ENCODE data around the gene HNF1A. TPM values are rescaled to one million over a fixed set of nuclear protein-coding genes. Genes with fewer than 3 reads are reported as not detected.
"Not testable (repeated sequence)": the region's sequence is repeated elsewhere in the genome, so short reads cannot be mapped to it uniquely, and the experiment has no call there.

HNF1A gene
- total RNA-seq, result not detected

- no peak for DNase-seq (ENCODE audit: low spot score in 2 of 2)
- no peak for FAIRE-seq
Observed at GRCh38 chr12:120978296-120979219, at the start of gene HNF1A. TSS of gene HNF1A (plus strand) at chr12:120978543. CDS start at chr12:120978769, 226 bp downstream.

- no peak for FAIRE-seq
Observed at GRCh38 chr12:120928864-120929652, 49.3 kb upstream of the HNF1A start.

GRCh38 chr12:120930032-120930431 is 48.3 kb upstream of the HNF1A start:
- FAIRE-seq, result no peak
- no peak for DNase-seq (ENCODE audit: low spot score in 2 of 2)

More at GRCh38 chr12:120928864-120929652, 49.3 kb upstream of the HNF1A start:
- DNase-seq (ENCODE audit: low spot score in 2 of 2), result no peak

GRCh38 chr12:120932058-120932457 is 46.3 kb upstream of the HNF1A start:
- no peak for DNase-seq (ENCODE audit: low spot score in 2 of 2)
- no peak for FAIRE-seq

- DNase-seq (ENCODE audit: low spot score in 2 of 2), result no peak
- FAIRE-seq, result no peak
Observed at GRCh38 chr12:120932956-120933526, 45.3 kb upstream of the HNF1A start.

- DNase-seq (ENCODE audit: low spot score in 2 of 2) (no peak), FAIRE-seq (no peak)
Observed at GRCh38 chr12:120933786-120934185, 44.6 kb upstream of the HNF1A start.

GRCh38 chr12:120936197-120936596 is 42.1 kb upstream of the HNF1A start:
- DNase-seq (ENCODE audit: low spot score in 2 of 2) (no peak), FAIRE-seq (no peak)

GRCh38 chr12:120938496-120938895 is 39.8 kb upstream of the HNF1A start:
- DNase-seq (ENCODE audit: low spot score in 2 of 2), result no peak
- no peak for FAIRE-seq

- FAIRE-seq (no peak), DNase-seq (ENCODE audit: low spot score in 2 of 2) (no peak)
Observed at GRCh38 chr12:120939523-120939922, 38.8 kb upstream of the HNF1A start.

GRCh38 chr12:120940006-120940405 is 38.3 kb upstream of the HNF1A start:
- no peak for FAIRE-seq
- DNase-seq (ENCODE audit: low spot score in 2 of 2), result no peak

GRCh38 chr12:120940799-120941198 is 37.5 kb upstream of the HNF1A start:
- DNase-seq (ENCODE audit: low spot score in 2 of 2) (no peak), FAIRE-seq (no peak)

- FAIRE-seq, result no peak
- DNase-seq (ENCODE audit: low spot score in 2 of 2), result no peak
Observed at GRCh38 chr12:120941412-120941811, 36.9 kb upstream of the HNF1A start.

- DNase-seq (ENCODE audit: low spot score in 2 of 2) (no peak), FAIRE-seq (no peak)
Observed at GRCh38 chr12:120941846-120942405, 36.4 kb upstream of the HNF1A start.

- no peak for DNase-seq (ENCODE audit: low spot score in 2 of 2)
- no peak for FAIRE-seq
Observed at GRCh38 chr12:120943482-120943881, 34.9 kb upstream of the HNF1A start.

- FAIRE-seq, result no peak
- peak; percentile 24 to 32 for DNase-seq (ENCODE audit: low spot score in 2 of 2)
Observed at GRCh38 chr12:120944645-120945217, 33.6 kb upstream of the HNF1A start.

GRCh38 chr12:120945516-120945915 is 32.8 kb upstream of the HNF1A start:
- DNase-seq (ENCODE audit: low spot score in 2 of 2); FAIRE-seq: not testable (repeated sequence)

GRCh38 chr12:120950260-120950799 is 28.0 kb upstream of the HNF1A start:
- not testable (repeated sequence) for DNase-seq (ENCODE audit: low spot score in 2 of 2); FAIRE-seq

- no peak for DNase-seq (ENCODE audit: low spot score in 2 of 2)
- FAIRE-seq, result no peak
Observed at GRCh38 chr12:120950807-120951206, 27.5 kb upstream of the HNF1A start.

- DNase-seq (ENCODE audit: low spot score in 2 of 2) (no peak), FAIRE-seq (no peak)
Observed at GRCh38 chr12:120955232-120955631, 23.1 kb upstream of the HNF1A start.
